GM19193 (cell line): ENCODE data around the gene TAGLN.

Experiments used
- POLR2A ChIP-seq: IDR thresholded peaks from 4 replicates; pipeline ENCODE4 v1.6.1; 2011; ENCODE audit not compliant: insufficient read depth, insufficient read length; ENCODE audit errors: extremely low read depth

Gene TAGLN

DNA sequence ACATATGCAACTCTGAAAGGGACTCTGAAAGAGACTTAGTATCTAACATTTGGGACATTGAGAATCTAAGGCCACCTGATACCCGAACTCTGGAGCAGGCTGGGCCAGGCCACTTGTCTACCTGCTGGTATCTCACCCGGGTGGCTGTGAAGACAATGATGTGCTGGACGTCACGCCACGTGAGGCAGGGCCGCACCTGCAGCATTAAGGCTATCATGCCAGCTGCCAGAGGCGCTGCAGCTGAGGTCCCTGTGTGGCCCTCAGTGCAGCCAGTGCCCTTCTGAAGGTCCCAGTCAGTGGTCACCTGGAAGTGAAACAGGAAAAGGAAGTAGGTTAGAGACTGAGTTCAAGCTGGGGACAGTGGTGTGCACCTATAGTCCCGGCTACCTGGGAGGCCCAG is 20.3 kb downstream of the TAGLN start:
- TF ChIP-seq POLR2A: no peak

DNA sequence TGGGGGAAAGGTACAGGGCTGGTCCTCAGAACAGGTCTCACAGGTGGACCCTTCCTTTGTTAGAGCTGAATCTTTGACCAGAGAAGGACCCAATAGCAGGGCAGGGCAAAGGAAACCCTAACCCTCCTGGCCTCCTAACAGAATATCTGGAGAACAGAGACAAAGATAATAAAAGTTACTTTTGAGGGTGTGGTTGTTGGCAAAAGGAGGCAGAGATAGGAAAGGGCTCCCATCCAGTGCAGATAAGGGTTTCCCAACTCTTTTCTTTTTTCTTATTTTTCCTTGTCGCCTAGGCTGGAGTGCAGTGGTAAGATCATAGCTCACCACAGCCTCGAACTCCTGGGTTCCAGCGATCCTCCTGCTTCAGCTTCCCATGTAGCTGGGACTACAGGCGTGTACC is 20.8 kb downstream of the TAGLN start:
- TF ChIP-seq POLR2A: no peak

- TF ChIP-seq POLR2A: no peak
Measured at GRCh38 chr11:117220568-117220967, 21.4 kb downstream of the TAGLN start.

GRCh38 chr11:117220999-117221774 is 22.0 kb downstream of the TAGLN start:
- TF ChIP-seq POLR2A: no peak

DNA sequence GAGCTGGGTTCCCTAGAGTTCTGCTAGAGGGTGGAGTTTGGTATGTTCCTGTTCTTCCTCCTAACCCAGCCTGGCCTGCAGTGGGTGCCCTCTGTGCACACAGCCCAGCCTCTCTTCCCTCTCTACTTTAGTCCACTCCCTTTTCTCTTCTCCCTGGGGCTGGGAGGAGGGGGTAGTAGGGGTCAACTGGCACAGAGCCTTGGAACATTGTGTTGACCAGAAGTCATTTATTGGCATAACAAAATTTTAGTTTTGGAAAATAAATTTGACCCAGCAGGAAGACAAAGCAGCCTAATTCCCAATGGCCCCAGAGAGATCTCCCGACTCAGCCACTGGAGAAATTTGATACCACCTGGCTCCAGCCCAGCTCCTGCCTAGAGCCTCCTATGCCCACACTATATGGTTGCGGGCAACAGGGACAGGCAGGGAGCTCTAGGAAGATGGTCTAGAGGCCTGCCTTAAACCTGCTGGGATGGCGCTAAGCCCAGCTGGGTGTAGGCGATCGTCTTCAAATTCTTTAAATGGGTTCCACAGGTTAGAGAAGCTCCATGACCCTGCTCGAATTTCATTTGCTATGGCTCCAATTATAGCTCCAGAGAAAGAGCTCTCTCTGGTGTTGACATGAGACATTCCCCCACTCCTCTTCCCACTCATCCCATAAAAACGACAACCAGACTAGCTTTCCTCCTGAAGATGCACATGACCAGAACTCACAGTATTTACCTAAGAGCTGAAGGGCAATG is 22.8 kb downstream of the TAGLN start:
- TF ChIP-seq POLR2A: no peak

DNA sequence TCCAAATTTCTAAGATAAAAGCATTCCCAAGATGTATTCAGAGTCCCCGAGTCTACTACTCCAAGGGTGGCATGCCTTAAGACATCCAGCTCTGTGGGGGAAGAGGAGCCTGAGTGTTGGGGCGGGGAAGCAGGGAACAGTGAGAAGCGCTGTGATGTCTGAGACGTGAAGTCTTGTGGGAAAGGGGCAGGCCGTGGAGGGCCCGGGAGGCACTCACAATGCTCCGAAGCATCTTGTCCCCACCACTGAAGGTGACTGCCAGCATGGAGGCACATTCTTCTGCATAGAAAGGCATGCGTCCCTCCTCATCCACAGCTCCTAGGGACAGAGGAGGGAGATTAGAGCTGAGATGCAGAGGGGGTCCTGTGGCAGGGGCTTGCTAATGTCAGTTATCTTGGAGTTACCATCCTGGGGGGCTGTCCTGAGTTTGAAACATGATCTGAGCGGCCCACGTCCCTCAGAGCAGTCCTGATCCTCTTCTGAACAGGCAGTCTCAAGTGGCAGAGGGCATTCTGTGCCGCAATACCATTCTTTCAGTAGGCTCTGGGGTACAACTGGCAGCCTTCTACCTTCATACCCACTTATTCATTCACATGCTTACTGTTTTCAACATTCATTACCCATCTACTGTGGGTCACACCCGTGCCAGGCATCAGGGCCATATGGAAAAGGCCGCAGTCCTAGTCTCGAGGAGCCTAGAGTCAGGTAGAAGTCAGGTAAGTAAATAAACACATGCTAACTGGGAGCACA is 24.0 kb downstream of the TAGLN start:
- TF ChIP-seq POLR2A: no peak

DNA sequence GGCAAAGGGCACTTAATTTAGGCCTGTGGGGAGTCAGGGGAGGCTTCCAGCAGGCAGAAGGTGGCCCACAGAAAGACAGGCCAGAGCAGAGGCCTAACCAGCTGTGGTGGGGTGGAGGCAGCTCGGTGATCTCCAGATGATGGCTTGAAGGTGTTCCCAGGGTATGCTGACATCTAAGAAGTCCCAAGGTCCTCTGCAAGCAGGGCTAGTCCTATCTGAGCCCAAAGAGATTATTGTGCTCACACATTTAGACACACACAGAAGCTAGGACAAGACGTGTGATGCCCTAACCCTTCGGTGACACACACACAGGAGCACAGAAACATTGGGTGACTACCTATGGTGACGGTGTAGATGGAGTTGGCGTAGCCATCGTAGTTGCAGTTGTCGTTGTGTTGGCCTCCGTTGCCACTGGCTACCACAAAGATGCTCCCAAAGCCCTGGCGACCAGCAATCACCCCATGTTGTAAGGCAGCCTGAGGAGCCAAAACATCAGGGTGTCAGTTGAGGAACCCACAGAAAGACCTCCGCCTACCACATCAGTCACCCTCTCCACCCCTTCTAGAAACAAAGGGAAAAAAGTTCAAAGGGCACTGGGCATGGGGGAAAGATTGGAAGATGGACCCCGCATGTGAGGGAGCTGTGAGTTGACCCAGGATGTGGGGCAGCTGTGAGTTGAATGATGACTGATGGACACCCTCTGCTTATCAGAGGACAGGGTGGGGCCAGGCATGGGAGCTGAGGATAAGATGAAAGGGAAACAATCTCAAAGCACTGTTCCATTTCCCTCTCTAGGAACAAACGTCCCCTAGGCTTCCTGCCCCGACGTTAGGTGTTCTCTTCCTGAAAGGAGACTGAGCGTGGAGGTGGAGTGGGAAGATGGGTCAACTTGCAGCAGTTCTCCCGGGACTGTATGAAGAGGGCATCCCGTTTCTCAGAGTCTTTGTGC is 24.8 kb downstream of the TAGLN start:
- TF ChIP-seq POLR2A: no peak

- no peak for TF ChIP-seq POLR2A
Measured at GRCh38 chr11:117225553-117226170, 26.5 kb downstream of the TAGLN start.

- no peak for TF ChIP-seq POLR2A
Measured at GRCh38 chr11:117226388-117227385, 27.5 kb downstream of the TAGLN start.

GRCh38 chr11:117228091-117228490 is 28.9 kb downstream of the TAGLN start:
- TF ChIP-seq POLR2A: no peak

DNA sequence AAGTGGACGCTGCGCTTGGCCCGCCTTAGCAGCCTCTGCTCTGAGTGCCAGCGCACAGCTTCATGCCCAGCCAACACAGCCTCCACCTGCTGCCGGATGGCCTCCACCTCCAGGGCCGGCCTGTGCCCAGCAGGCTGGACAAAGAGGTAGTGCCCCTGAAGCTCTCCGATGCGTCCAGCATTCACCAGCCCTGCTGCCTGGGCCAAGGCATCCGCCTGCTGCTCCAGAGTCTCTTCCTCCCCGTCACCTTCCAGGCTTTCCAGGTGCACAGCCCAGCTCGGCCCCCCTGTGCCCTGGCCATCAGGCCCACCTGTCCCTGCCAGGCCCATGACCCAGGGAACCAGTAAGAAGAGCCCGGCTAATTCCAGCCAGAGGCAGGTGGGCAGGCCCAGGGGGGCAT is 30.2 kb downstream of the TAGLN start:
- TF ChIP-seq POLR2A: no peak

- TF ChIP-seq POLR2A: no peak
Measured at GRCh38 chr11:117229931-117230285, 30.7 kb downstream of the TAGLN start.
